ENCODE data around the gene CLPTM1L.
A peak's percentile ranks its signal among the peaks of the same experiment; 100 is the strongest.
"Not testable (repeated sequence)": the region's sequence is repeated elsewhere in the genome, so short reads cannot be mapped to it uniquely, and the experiment has no call there.

The CLPTM1L gene

DNA sequence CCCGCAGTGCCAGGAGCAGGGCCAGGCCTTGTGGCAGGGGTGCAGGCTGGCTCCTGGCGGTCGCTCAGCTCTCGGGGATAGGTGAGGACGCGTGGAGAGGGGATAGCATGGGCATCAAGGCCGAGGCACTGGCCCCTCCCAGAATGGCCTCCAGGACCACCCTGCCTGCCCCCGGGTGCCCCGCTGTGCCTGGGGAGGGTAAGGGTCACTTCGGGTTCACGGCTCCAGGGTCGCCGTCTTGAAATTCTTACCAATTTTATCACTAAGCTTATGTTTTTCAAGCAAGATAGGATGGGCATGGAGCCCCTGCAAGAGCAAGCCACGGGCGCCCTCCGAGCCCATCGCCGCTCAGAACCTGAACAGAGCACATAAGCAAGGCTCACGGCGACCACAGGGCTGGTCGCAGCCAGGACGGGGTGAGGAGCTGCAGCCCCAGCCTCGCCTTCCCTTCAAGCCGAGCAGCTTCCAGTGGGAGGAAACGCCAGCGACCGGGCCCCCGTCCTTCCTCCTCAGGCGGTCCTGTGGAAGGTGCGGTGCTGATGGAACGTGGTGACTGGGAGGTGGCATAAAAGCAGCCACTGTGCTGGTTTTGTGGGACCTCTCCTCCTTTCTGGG, 14.2 kb upstream of the CLPTM1L start:
- DNase-seq, result no peak

DNA sequence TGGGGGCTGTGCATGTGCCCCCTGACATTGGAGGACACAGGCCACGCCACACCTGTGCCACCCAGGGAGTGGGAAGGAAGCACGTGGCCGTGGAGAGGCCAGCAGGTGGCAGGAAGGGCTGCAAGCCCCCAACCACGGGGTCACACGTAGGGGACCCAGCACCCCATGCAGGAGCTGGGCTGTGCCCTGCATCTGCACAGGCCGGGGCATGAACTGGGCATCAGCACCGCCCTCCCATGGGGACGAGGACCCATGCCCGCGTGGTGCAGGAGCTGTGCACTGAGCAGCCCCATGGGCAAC, 13.8 kb upstream of the CLPTM1L start:
- no peak for DNase-seq

DNA sequence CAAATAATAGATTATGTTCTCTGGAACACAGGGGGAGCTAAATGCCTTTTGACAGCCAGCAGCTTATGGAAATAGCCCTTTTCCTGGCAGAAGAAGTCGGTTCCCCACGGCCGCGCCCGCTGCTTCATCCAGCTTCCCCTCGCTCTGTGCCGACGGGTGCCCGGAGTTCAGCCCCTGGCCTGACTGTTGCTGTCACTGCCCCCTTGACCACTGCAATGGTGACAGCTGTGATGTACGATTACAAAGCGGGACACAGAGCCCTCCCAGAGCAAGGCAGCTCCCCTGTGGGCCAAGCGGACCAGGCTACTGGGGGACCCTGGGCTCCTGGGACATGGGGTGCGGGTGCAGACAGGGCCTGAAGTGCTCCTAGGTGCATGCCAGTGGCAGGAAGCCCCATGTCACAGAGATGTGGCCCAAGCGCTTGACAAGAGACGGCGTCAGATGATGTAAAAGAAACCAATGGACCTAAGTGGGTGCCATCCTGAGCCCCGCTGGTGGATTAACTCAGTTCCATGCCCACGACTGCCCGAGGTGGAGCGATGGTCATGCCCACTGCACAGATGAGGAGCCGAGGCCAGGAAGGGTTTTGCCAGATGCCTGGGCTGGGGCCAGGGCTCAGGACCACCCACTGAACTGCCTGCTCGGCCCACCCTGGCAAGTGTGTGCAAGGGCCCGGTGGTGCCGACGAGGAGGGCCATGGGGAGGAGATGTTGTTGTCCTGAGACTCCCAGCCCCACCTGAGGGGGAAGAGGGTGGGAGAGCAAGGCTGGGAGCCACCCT, 13.2 kb upstream of the CLPTM1L start:
- DNase-seq, result no peak

DNA sequence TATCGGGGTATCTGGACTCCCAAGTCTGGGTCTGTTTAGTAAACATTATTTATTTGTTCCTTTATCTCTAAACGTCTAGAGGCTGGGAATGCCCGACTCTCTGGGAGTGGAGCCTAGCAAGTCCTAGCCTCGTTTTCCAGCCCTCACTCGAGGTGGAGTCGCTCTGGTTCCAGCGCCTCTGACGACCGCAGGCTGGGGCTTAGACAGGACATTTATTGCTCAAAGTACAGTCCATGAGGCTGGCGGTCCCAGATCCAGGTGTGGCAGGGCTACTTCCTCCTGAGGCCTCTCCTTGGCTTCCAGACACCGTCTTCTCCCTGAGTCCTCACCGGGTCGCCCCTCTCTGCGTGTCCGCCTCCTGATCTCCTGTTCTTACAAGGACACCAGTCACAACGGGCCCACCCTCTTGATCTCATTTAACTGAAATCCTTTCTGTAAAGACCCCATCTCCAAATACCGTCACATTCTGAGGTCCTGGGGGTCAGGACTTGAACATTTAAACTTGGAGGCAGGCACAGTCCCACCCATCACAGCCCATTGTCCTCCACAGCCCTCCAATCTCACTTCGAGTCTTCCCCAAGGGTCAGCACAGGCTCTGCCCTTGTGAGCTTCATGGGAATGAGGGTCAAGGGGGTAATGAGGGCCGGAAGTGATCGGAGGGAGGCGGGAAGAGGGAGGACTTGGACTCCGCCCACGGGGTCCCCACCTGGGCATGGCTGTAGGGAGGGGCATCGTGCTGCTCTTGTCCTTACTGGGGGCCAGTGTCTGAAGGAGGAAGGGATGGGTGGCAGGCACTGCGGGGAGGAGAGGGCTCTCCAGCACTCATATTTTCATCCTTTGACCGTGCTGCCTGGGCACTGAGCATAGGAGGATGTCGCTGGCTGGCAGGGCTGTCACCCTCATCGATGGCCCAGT, 12.2 kb upstream of the CLPTM1L start:
- no peak for DNase-seq

DNA sequence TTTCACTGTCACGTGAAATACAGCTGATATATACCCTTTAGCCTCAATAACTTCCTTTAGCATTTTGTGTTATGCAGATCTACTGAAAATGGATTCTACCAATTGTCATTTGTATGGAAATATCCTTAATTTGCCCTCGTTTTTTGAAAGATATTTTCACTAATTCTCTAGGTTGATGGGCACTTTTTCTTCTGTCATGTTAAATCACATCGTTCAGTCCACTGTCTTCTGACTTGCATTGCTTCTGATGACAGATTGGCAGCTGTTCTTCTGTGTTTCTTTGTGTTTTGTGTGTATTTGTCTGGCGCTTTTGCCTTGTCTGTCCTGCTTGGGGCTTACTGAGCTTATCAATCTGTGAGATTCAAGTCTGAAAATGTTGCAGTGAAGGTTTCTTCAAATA, 9.7 kb upstream of the CLPTM1L start:
- peak; percentile 9 for DNase-seq

DNA sequence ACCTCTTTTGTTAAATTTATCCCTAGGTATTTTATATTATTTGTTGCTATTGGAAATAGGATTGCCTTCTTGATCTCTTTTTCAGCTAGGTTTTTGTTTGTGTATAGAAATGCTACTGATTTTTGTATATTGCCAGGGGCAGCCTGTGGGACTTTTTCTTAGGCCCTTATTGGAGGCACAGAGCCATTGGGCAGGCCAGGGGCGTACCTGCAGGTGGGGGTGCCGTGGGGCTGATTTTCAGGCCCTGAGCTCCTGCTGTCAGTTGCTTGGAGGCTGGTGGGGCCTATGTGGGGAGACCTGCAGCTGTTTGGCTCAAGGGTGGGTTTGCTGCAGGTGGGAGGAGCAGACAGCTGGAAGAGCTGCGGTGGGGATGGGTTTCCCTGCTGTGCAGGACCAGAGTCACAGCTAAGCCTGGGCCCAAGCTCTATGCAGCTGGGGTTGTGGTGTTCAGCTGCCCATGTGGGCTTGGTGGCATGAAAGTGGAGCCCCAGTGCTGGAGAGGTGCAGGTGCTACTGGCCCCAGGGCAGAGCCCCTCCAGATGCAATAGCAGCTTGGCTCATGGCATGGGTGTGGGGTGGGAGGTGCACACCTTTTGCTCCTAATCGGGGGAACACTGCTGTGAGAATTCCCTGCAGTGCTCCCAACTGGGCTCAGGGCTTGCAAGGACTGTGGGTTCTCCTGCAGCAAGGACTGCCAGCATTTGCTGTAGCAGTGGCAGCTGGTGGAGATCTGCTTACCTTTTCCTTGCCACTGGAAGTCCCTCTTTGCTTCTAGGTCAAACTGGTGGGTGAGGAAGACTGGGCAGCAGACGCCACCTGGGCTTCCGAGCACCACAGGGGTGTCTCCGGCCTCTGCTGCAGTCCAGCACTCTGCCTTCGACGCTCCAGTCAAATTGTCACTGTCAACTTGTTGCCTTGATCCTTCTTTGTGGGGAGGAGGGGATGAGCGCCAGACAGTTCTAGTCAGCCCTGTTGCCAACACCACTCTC, 7.6 kb upstream of the CLPTM1L start:
- DNase-seq, result no peak

DNA sequence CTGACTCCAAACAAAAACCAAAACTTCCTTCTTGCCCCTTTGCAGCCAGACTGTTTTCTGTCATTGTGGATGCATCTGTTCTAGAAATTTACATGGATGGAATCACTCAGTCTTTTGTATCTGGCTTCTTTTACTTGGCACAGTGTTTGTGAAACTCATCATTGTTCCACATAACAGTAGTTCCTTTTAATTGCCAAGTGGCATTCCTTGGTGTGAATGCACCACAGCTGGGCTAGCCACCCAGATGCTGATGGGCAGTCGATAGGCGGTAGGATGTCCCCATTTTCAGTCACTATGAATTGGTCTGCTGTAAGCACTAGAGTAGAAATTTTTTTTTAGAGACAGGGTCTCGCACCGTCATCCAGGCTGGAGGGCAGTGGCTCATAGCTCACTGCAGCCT, 6.3 kb upstream of the CLPTM1L start:
- DNase-seq, result no peak

DNA sequence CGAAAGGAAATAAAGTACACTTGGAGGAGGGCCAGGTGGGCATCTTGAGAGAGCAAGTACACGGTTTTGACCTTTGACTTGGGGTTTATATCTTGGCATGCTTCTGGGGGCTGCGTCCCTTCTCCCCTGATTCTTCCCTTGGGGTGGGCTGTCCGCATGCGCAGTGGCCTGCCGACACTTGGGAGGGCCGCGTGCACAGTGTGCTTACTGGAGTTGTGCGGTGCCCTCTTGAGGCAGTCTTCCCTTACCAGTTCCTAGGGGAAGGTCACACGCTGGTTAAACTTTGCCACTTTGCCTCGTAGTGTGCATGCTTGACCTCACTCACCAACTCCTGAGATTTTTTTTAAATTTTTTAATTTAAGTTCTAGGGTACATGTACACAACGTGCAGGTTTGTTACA, 4.3 kb upstream of the CLPTM1L start:
- no peak for DNase-seq

DNA sequence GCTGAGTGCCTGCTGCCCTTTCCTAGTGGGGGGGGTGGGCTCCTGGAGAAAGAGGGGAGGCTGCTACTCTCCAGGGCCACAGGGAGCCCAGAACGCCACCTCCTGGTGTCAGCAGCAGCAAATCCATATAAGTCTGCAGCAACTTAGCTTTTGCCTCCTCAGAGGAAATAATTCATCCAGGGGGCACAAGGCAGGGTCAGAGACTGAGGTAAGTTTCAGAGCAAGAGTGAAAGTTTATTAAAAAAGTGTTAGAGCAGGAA, 4.0 kb upstream of the CLPTM1L start:
- DNase-seq, result no peak

DNA sequence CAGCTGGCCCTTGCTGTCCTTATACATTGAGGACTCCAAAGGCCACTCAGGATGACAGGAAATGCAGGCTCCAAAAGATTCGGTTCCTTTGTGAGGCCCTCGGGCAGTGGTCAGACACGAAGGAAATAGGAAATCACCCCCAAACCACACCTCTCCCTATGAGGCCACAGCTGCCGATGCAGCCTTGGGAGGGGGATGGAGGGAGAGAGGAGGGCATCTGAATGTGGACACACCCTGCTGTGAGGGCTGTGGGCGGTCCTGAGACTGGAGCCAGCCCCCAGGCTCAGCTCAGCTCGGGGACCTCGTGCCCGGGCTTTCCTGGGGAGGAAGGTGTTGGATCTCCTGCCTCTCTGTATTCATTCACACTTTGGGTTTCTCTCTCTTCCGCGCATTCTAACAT, 2.7 kb upstream of the CLPTM1L start:
- no peak for DNase-seq

DNA sequence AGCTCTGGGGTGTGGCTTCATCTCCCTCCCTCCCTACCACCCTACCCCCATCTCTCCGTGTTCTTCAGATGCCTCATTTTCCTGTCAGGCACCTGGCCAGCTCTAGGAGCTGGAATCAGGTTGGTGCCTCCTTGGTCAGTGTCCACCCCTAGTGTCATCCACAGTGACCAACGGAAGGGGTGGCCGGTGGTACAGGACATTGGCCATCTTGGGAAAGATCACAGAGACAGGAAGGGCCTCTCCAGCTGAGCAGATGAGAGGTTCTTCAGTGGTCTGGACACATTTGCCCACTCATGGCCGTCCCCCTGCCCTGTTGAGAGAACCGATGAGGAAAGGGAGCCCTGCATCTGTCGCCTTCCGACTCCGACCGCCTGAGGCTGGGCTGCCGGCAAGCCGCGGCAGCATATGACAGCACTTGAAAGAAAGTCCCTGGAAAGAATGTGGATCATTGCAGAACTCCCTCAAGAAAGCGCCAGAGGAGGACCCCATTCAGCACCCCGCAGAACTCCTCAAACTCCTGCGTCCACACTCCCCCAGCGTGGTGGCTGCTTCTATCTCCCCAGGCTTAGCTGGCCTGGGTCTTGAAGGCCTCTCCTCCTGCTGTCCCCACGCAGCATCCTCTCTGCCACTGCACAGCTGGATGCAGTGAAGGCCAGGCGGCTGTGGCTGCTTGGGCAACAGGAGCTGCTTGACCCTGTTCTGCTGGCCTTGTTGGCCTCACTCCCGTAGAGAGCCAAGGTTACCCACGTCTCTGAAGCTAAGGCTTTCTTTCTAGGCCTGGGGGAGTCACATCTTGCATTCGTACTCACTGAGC, 1.9 kb upstream of the CLPTM1L start:
- no peak for DNase-seq

DNA sequence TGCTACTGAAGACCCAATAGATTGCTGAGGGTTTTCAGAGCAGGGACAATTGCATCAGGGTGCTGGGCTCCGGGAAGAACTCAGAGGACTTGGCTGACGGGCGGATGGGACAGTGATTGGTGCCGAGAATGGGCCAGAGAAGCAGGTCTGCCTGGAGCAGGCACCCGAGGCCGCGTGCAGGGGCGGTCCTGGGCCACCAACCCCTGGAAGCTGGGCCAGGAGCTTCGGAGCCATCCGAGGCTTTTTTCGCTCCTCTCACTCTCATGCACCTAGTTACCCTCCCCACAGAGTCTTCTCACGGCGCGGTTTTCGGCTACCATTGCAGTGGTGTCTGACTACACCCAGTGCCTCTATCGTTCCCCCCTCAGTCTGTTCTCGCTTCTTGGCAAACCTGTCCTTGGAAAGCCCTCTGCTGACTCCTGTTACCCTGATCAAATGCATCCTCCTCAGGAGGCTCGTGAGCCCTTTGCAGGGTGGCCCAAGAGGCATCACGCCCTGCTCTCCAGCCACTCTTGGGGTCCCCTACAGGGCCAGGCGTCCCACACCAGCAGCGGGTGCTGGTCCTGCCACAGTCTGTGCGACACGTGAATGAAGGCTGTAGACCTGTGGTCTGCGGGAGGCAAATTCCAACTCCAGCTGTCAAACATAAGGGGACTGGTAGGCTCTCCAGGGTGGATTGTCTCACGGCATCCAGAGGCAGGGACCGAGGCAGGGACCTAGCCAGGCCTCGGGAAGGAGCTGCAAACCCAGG, 1.2 kb upstream of the CLPTM1L start:
- no peak for DNase-seq

DNA sequence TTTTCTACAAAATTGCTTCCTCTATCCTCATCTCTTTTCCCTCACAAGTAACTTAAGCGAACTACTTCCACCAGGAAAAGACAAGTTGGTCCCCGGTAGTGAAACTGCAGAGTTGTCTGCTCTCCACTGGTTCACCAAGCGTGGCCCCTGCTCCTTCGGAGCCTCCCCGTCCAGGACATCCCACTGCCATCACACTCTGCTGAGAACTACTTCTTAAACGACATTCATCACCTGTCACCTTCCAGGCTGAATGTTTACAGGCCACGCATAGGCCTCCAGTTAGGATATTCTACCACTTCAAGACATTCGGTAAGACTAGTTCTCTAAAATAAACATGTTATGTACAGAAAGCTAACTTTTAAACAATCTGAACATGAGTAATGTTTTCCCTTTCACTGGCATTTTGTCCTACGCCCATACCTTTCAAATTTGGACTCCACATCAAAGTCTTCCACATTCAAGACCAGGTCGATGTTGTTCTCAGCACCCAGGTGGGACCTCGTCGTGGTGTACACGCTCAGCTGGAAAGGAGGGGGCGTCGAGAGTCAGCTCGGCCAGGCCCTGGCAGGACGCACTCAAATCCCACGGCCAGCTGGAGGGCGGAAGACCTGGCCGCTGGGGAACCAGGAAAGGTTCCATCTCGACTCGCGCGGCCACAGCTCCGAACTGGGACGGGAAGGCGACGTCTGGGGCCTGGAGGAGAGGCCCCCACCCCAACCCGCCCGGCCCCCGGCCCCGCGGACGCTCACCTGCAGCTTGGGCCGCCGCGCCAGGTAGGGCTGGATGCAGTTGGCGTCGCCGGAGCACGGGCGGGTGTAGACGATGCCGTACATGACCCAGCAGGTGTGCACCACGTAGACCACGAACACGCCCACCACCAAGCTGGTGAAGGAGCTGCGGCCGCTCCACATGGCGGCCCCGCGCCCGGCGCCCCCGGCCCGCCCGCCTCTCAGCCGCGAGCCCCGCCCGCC, 683 bp downstream of the CLPTM1L start:
- DNase-seq, result no peak

DNA sequence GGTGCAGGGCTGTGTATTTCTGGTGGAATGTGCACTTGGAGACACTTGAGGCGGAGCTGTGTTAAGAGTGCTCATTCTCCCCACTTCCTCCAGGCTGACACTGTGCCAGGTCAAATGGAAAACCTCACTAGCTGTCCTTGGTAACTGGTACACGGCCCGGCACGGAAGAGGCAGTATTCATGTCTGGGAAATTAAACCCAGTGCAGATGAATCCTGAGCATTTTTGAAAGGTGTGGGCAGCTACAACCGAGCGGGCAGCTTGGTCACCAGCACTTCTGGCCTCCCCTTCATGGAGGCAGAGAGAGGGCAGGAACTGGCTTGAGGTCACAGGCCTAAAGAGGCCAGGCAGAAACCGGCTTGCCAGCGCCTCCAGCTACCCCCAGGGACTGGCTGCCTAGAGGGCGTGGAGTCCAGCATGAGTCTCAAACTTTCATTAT, 1.6 kb downstream of the CLPTM1L start:
- no peak for DNase-seq

DNA sequence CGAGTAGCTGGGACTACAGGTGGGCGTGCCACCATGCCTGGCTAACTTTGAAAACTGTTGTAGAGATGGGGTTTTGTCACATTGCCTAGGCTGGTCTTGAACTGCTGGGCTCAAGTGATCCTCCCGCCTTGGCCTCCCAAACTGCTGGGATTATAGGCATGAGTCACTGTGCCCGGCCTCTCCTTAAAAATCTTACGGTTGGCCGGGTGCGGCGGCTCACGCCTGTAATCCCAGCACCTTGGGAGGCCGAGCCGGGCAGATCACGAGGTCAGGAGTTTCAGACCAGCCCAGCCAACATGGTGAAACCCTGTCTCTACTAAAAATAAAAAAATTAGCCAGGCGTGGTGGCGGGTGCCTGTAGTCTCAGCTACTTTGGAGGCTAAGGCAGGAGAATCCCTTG, 2.2 kb downstream of the CLPTM1L start:
- DNase-seq, result not testable (repeated sequence)

DNA sequence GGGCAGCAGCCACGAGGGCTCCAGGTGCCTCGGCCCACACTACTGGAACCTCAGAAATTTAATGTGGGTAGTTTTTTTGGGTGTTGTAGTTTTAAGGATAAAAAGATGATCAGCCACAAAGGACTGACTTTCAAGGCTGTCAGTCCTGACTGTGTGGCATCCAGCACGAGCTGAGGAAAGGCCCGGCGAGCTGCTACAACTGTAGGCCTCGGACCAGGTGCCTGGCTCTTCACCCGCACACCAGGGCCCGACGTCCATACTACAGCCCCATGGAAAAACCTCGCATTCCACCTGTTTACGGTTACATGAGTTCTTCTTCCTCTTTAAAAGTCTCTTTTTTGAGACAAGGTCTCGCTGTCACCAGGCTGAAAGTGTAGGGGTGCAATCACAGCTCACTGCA, 2.6 kb downstream of the CLPTM1L start:
- no peak for DNase-seq

DNA sequence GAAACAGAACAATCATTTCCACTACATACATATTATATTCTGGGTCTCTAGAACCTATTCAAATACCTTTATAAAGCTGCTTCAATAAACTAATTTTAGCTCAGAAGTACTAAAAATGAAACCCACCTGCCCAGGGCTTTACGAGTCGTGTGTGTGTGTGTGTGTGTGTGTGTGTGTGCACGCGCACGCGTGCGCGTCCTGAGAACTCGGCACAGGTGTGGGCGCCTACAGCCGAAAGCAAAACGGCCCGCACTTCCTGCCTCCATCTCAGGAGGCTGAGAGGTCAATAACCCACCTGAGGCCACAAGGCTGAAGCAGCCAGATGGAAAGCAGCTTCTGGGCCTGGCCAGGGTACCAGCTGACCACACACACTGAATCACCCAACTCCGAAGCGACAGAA, 3.0 kb downstream of the CLPTM1L start:
- DNase-seq, result no peak

DNA sequence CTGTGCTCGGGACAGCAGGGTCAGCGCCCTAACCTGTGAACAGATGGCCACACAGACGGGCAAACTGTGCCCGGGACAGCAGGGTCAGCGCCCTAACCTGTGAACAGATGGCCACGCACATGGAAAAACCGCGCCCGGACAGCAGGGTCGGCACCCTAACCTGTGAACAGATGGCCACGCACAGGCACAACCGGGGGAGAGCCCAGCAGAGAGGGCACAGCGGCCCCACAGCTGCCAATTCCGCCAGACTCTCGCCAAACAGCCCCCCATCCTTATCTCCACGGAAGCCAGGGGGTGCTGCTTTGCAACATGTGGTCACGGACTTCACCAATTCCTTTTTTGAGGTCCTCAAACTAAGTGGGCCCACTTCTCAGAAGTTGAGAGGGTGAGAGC, 5.1 kb downstream of the CLPTM1L start:
- not testable (repeated sequence) for DNase-seq

DNA sequence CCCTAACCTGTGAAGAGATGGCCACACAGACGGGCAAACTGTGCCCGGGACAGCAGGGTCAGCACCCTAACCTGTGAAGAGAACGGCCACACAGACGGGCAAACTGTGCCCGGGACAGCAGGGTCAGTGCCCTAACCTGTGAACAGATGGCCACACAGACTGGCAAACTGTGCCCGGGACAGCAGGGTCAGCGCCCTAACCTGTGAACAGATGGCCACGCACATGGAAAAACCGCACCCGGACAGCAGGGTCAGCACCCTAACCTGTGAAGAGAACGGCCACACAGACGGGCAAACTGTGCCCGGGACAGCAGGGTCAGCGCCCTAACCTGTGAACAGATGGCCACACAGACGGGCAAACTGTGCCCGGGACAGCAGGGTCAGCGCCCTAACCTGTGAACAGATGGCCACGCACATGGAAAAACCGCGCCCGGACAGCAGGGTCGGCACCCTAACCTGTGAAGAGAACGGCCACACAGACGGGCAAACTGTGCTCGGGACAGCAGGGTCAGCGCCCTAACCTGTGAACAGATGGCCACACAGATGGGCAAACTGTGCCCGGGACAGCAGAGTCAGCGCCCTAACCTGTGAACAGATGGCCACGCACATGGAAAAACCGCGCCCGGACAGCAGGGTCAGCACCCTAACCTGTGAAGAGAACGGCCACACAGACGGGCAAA, 5.6 kb downstream of the CLPTM1L start:
- DNase-seq, result not testable (repeated sequence)

All from NCI-H446 treated with DMSO at 0.1 percent for 48 hours (cell line).